Heart left ventricle (tissue), 13 donors: Measurements from ENCODE around the gene ASCC2.

Experiments used
- POLR2A ChIP-seq, 2 donors: fragments of 450-650 bp; IDR thresholded peaks; one replicate each; pipeline ENCODE4 v1.6.1; 2017; ENCODE audit warnings: antibody characterized with exemption in 2 of 2, mild to moderate bottlenecking in 2 of 2, moderate library complexity in 2 of 2
- TF ChIP-seq, protein P1 (sequence below), 12 donors: fragments of 200-600 bp; sonication (generic) in 4 of 12; IDR thresholded peaks; one replicate each; pipeline versions ENCODE4 v1.5.0 to v1.8.0; 2018 to 2022; ENCODE audit warnings: antibody characterized with exemption in 12 of 12, mild to moderate bottlenecking in 5 of 12
- donor health status: ischemic (EF 13 %, LVEDD 7.1; RV severe dilation, severe dysfunction).
- donor health status: DM: no; HTN: yes; CAD: no.
- donor health status: DM: no; HTN: no; CAD: no.
- donor health status: ischemic (EF 25% LVEDD 6.9; RV normal size, moderate dysfunction).
- donor health status: ischemic (EF 25% LVEDD 5.7; RV mildly dilated, moderate dysfunction).
- donor health status: ischemic (EF 35%, LVEDD 5.7; RV mildly dilated, moderate dysfunction).
- donor health status: nonischemic (EF 11% LVEDD 7.7; RV severe dilation, severe dysfunction).
- donor health status: DM: yes; HTN: yes; CAD: no.
- donor health status: PGD.
- donor health status: ischemic (EF 29% LVEDD 5.4; RV normal size, mild dysfunction).
- donor health status: nonischemic (EF 23%, LVEDD 6.1; RV moderate dilation, normal function).

DNA sequence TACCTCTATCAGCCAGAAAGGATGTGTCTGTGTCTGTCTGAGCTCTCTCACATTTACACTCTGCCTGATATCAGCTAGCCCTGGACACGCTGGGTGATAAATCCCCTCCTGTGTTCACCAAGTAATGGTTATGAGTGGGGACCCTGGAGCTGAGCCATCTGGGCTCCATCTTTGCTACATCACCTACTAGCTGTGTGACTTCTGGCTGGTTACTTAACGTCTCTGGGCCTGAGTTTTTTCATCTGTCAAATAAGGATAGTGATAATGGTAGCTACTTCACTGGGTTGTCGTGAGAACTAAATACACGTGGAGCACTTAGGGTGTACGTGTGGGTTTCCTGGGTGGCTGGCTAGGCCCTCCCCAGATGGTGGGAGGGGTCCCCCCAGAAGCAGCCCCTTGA is 48.0 kb downstream of the ASCC2 start:
- TF ChIP-seq, protein P1, sequence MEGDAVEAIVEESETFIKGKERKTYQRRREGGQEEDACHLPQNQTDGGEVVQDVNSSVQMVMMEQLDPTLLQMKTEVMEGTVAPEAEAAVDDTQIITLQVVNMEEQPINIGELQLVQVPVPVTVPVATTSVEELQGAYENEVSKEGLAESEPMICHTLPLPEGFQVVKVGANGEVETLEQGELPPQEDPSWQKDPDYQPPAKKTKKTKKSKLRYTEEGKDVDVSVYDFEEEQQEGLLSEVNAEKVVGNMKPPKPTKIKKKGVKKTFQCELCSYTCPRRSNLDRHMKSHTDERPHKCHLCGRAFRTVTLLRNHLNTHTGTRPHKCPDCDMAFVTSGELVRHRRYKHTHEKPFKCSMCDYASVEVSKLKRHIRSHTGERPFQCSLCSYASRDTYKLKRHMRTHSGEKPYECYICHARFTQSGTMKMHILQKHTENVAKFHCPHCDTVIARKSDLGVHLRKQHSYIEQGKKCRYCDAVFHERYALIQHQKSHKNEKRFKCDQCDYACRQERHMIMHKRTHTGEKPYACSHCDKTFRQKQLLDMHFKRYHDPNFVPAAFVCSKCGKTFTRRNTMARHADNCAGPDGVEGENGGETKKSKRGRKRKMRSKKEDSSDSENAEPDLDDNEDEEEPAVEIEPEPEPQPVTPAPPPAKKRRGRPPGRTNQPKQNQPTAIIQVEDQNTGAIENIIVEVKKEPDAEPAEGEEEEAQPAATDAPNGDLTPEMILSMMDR (IDR thresholded peaks at IDR 0.05): no peak
- TF ChIP-seq POLR2A (IDR thresholded peaks at IDR 0.05): no peak
